ENCODE results near the gene PHF13. TPM values are rescaled to one million over a fixed set of nuclear protein-coding genes. Genes with fewer than 3 reads are reported as not detected.

The PHF13 gene
- total and polyA plus RNA-seq, 10 of the 15 experiments (the other 5 are each of a cell fraction or from before 2014, with no cell fraction given) = 0.87 to 15.4 (median 5.1) TPM

- no peak for FAIRE-seq
- Histone ChIP-seq H3K4me3 (no peak overlapping the region), H3K27ac (ENCODE audit: control insufficient read depth, insufficient read depth) (no peak overlapping the region), H3K9me3 (replicated peaks; ENCODE audit: control insufficient read depth, insufficient read depth, low read length) (no peaks in the 10 kb centered on the region), H3K27me3 (replicated peaks in 1 of 2; ENCODE audit: control insufficient read depth in 2 of 2, insufficient read depth in 2 of 2, low read length in 1 of 2) (no peaks in the 10 kb centered on the region), H3K9ac (ENCODE audit: control insufficient read depth, insufficient read depth, low read length) (no peak overlapping the region), H4K20me1 (ENCODE audit: control insufficient read depth, insufficient read depth) (no peaks in the 10 kb centered on the region), H3K4me2 (ENCODE audit: control insufficient read depth, insufficient read depth) (no peak overlapping the region), H2AFZ (ENCODE audit: control insufficient read depth, low read depth, low read length) (no peak overlapping the region), H3K79me2 (ENCODE audit: control insufficient read depth, insufficient read depth, low read length) (no peaks in the 10 kb centered on the region), H3K36me3 (ENCODE audit: control insufficient read depth in 2 of 2, insufficient read depth in 2 of 2, low read length in 1 of 2) (peaks cover 16 to 28% of the 10 kb centered on the region in 2 experiments; a peak in 3 of 4 replicates), H3K4me1 (ENCODE audit: control insufficient read depth, insufficient read depth, low read length) (no peaks in the 10 kb centered on the region)
- no peak for DNase-seq (ENCODE audit: low read depth, low spot score)
- peak; percentile 76 for ATAC-seq
- ChIA-PET RAD21 (ENCODE audit: unreplicated experiment) (interaction anchor here (1.0 kb wide), 1 partner anchor 34 kb away, joined by 3 read pairs; no protein-coding TSS in a partner anchor), POLR2A (no interaction called here), CTCF (interaction anchor here (0.6 to 2.1 kb wide), 5 partner anchors 12 to 662 kb away, joined by 3 to 8 read pairs (median 3); partner anchors contain the start of gene NOL9), SMC1A (ENCODE audit: uncharacterized antibody, unreplicated experiment) (interaction anchor here (1.1 kb wide), 1 partner anchor 34 kb away, joined by 3 read pairs; no protein-coding TSS in a partner anchor)
- TF ChIP-seq POLR2AphosphoS5 (IDR thresholded peaks at IDR 0.05; ENCODE audit: low read length) = peak; percentile 19; the same call in 1 of the 2 replicates
- TF ChIP-seq CTCF (IDR thresholded peaks at IDR 0.05 in 2 of 3, conservative IDR thresholded peaks at IDR 0.05 in 1 of 3; ENCODE audit: control insufficient read depth in 2 of 3, extremely low read depth in 1 of 3, insufficient read depth in 1 of 3, low read depth in 3 of 3, low read length in 3 of 3) = peak; percentile 44 to 66 (median 45)
- peak; percentile 44; the same call in 1 of the 2 replicates for TF ChIP-seq RAD21 (IDR thresholded peaks at IDR 0.05; ENCODE audit: insufficient read depth, low read depth, low read length)
- no peak for TF ChIP-seq NFYA (IDR thresholded peaks at IDR 0.05; ENCODE audit: borderline replicate concordance, low read depth, low read length)
- no peak for TF ChIP-seq SP1 (IDR thresholded peaks at IDR 0.05; ENCODE audit: low read depth, low read length)
- no peak for TF ChIP-seq RELB (IDR thresholded peaks at IDR 0.05; ENCODE audit: low read depth)
- TF ChIP-seq SMC3 (IDR thresholded peaks at IDR 0.05; ENCODE audit: borderline replicate concordance, low read length) = peak; percentile 11; the same call in 1 of the 2 replicates
- 0 out of 2 replicates have a peak, but pooled peaks have one; percentile 51 for TF ChIP-seq POLR2A (IDR thresholded peaks at IDR 0.05; ENCODE audit: low read depth, low read length)
- TF ChIP-seq HCFC1 (IDR thresholded peaks at IDR 0.05; ENCODE audit: low read length) = no peak
- in situ Hi-C loops (cut with MboI) (loop anchor here (5.0 kb wide), 1 partner anchor 142 kb away; the partner anchor contains the start of gene PLEKHG5), intact Hi-C loops (cut with micrococcal nuclease; ENCODE audit: unreplicated experiment) (no loop called here)
- WGBS (ENCODE audit: insufficient coverage, insufficient replicate concordance, low lambda C conversion rate, missing lambda C conversion rate) = 87% methylated on average over 29 of the region's 29 CpGs
- BruUV-seq (replicated peaks) = TSS peak; percentile 77
Observed at GRCh38 chr1:6634371-6635052, 21.0 kb downstream of the PHF13 start.
